Brain microvascular endothelial cell (primary cell): ENCODE results near the gene SLC12A3.

ENCODE experiments used
- DNase-seq: peaks from one replicate; pipeline ENCODE4 v3.0.0-alpha.2; 2020
- H3K27ac ChIP-seq: fragments of 250-450 bp; sonication (Bioruptor Pico); 2 replicates; pipeline ENCODE4 v1.5.1; 2020; ENCODE audit warnings: mild to moderate bottlenecking, moderate library complexity
- H3K27me3 ChIP-seq: fragments of 250-450 bp; sonication (Bioruptor Pico); replicated peaks from 2 replicates; pipeline ENCODE4 v1.5.1; 2020; ENCODE audit warnings: mild to moderate bottlenecking
- H3K36me3 ChIP-seq: fragments of 250-450 bp; sonication (Bioruptor Pico); replicated peaks from 2 replicates; pipeline ENCODE4 v1.5.1; 2020; ENCODE audit warnings: mild to moderate bottlenecking
- H3K4me3 ChIP-seq: 2 replicates; pipeline ENCODE4 v1.5.1; 2011; ENCODE audit warnings: low read depth, mild to moderate bottlenecking, control low read depth, low read length, moderate library complexity
- in situ Hi-C: cut with HindIII; loops from 2 replicates; pipeline ENCODE4 v1.10.0; 2017; ENCODE audit warnings: low sequenced_read_pairs, low pct_ligation_motif_present
- TF ChIP-seq, protein P1 (sequence below): IDR thresholded peaks from 2 replicates; pipeline ENCODE4 v1.5.1; 2011; ENCODE audit warnings: low read depth, mild to moderate bottlenecking, moderate library complexity, low read length, control low read depth, inconsistent platforms; ENCODE audit errors: missing control alignments

The SLC12A3 gene

DNA sequence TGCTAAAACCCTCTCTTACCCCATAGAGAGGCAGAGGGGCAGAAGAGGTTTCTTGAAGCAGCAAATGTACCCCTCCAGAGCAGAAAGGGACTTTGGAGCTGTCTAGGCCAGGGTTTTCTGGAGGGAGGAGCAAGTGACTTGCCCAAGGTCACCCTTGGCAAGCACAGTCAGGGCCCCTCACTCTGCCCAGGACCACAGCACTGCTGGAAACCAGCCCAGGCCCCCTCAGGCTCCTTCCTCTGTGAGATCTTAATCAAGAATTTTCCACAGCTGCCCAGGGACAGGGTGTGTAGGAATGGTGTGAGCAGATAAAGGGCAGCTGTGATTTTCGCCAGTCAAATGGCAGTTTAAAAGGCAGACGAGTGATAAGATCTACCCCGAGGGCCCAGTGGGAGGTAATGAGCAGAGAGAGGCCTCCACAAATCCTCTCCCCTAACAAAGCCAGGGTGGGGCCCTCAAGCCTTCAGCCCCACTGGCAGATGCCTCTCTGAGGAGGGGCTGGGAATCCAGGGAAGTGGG lies 3.9 kb upstream of the SLC12A3 start:
- H3K4me3 ChIP-seq, result no peak overlapping the region
- no peak overlapping the region for H3K27ac ChIP-seq
- TF ChIP-seq, protein P1, sequence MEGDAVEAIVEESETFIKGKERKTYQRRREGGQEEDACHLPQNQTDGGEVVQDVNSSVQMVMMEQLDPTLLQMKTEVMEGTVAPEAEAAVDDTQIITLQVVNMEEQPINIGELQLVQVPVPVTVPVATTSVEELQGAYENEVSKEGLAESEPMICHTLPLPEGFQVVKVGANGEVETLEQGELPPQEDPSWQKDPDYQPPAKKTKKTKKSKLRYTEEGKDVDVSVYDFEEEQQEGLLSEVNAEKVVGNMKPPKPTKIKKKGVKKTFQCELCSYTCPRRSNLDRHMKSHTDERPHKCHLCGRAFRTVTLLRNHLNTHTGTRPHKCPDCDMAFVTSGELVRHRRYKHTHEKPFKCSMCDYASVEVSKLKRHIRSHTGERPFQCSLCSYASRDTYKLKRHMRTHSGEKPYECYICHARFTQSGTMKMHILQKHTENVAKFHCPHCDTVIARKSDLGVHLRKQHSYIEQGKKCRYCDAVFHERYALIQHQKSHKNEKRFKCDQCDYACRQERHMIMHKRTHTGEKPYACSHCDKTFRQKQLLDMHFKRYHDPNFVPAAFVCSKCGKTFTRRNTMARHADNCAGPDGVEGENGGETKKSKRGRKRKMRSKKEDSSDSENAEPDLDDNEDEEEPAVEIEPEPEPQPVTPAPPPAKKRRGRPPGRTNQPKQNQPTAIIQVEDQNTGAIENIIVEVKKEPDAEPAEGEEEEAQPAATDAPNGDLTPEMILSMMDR, result no peak
- no peak for DNase-seq
- no peaks in the 10 kb centered on the region for H3K27me3 ChIP-seq
- no peaks in the 10 kb centered on the region for H3K36me3 ChIP-seq
- in situ Hi-C loops, result no loop called here

DNA sequence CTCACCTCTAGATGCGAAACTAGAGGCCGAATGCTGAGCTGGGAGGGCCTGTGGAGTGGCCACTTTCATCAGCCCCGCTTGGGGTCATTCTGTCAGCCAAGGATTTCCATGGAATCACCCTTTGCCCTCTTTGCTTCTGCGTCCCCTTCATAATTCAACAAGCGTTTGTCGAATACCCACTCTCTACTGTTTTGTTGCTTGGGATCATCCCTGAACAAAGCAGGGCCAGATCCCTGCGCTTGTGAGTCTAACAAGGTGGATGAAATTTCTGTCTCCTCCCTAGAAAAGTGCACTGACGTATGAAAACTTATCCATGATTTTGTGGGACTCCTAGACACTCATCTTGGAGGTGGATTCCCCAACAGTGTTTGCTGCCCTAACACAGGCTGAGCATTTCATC lies 3.3 kb upstream of the SLC12A3 start:
- in situ Hi-C loops, result no loop called here
- no peak overlapping the region for H3K27ac ChIP-seq

DNA sequence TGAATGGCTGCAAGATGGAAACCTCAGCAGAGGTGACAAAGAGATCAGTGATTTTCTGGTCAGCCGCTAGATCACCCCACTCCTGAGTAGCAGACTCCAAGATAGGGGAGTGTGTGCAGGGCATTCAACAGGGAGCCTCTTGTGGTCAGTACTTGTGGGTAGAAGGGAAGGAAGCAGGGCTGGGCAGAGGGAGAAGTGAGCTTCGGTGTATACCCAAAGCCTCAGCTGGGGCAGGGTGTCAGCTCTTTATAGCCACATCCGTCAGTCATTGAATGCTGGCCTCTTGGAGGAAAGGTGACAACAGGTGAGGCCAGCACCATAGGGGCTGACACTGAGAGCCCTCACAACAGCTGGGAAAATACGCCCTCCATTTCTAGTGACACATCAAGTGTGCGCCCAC lies 2.2 kb upstream of the SLC12A3 start:
- no peak for DNase-seq
- TF ChIP-seq, protein P1, result no peak
- in situ Hi-C loops, result no loop called here
- Histone ChIP-seq H3K4me3 (no peak overlapping the region), H3K36me3 (no peaks in the 10 kb centered on the region), H3K27ac (no peak overlapping the region), H3K27me3 (no peaks in the 10 kb centered on the region)

More for the DNA sequence above, 3.3 kb upstream of the SLC12A3 start:
- Histone ChIP-seq H3K4me3 (no peak overlapping the region), H3K36me3 (no peaks in the 10 kb centered on the region), H3K27me3 (no peaks in the 10 kb centered on the region)
- TF ChIP-seq, protein P1, result no peak
- no peak for DNase-seq

DNA sequence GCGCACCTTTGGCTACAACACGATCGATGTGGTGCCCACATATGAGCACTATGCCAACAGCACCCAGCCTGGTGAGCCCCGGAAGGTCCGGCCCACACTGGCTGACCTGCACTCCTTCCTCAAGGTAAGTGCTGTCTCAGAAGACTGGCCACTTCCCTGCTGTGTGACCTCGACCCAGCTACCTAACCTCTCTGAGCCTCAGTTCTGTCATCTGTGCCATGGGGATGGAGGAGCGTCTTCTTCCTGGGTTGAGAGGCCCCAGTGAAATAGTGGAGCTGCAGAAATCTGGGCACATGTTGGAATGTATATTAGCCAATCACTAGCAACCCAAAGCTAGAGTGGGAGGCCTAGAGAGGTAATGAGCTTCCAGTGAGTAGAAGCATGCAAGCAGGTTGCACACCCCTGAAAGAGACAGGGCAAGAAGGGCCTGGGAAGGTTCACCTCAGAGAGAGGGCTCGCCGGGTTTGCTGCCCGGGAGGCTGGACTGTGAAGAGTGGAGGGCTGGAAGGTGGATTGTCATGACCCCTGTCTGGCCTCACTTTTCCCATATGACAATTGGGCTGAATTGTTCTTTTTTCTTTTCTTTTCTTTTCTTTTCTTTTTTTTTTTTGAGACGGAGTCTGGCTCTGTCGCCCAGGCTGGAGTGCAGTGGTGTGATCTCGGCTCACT lies 521 bp downstream of the SLC12A3 start:
- in situ Hi-C loops, result no loop called here
- no peak for DNase-seq
- no peaks in the 10 kb centered on the region for H3K27me3 ChIP-seq
- TF ChIP-seq, protein P1, result no peak
- H3K27ac ChIP-seq, result no peak overlapping the region
- H3K4me3 ChIP-seq, result no peak overlapping the region
- H3K36me3 ChIP-seq, result no peaks in the 10 kb centered on the region

DNA sequence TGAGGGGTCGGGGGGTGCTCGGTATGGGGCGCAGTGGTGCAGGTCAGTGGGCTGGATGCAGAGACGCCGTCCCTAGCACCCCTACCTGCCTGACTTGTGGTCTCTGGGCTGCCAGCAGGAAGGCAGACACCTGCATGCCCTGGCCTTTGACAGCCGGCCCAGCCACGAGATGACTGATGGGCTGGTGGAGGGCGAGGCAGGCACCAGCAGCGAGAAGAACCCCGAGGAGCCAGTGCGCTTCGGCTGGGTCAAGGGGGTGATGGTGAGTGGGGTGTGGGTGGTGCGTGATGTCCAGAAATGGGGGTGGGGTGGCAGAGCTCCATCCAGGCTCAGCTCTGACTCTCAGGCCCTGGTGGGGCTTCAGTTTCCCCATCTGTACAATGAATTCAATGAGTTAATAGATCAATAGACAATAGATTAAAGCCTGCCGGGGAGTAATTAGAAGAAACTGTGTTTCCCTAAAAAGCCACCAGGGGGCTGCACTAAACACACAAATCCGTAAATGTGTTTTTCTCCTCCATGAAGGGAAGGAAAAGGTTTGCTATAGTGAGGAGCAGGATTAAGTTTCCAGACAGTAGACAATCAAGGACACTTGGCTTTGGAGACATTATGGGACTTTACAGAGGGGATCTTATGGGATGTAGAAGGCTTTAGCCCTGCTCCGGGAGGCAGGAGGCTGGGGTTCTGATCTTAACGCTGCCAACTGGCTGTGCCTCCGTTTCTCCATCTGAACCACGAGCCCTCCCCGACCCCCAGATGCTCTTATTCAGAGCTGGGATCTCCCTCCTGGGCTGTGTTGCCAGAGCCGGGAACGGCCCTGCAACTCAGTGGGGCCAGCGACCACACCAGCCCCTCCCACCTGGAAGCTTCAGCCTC lies 2.2 kb downstream of the SLC12A3 start:
- Histone ChIP-seq H3K4me3 (no peak overlapping the region), H3K36me3 (no peaks in the 10 kb centered on the region), H3K27me3 (no peaks in the 10 kb centered on the region), H3K27ac (no peak overlapping the region)
- in situ Hi-C loops, result no loop called here
- TF ChIP-seq, protein P1, result peak; percentile 68
- DNase-seq, result peak; percentile 50
